Heart left ventricle (tissue), 13 donors: ENCODE results near the gene SBNO1.

ENCODE experiments used
- POLR2A ChIP-seq, 2 donors: fragments of 450-650 bp; IDR thresholded peaks; one replicate each; pipeline ENCODE4 v1.6.1; 2017; ENCODE audit warnings: antibody characterized with exemption in 2 of 2, mild to moderate bottlenecking in 2 of 2, moderate library complexity in 2 of 2
- TF ChIP-seq, protein P1 (sequence below), 12 donors: fragments of 200-600 bp; sonication (generic) in 4 of 12; IDR thresholded peaks; one replicate each; pipeline versions ENCODE4 v1.5.0 to v1.8.0; 2018 to 2022; ENCODE audit warnings: antibody characterized with exemption in 12 of 12, mild to moderate bottlenecking in 5 of 12
- donor health status: ischemic (EF 13 %, LVEDD 7.1; RV severe dilation, severe dysfunction).
- donor health status: DM: no; HTN: yes; CAD: no.
- donor health status: DM: no; HTN: no; CAD: no.
- donor health status: ischemic (EF 25% LVEDD 6.9; RV normal size, moderate dysfunction).
- donor health status: ischemic (EF 25% LVEDD 5.7; RV mildly dilated, moderate dysfunction).
- donor health status: ischemic (EF 35%, LVEDD 5.7; RV mildly dilated, moderate dysfunction).
- donor health status: nonischemic (EF 11% LVEDD 7.7; RV severe dilation, severe dysfunction).
- donor health status: DM: yes; HTN: yes; CAD: no.
- donor health status: PGD.
- donor health status: ischemic (EF 29% LVEDD 5.4; RV normal size, mild dysfunction).
- donor health status: nonischemic (EF 23%, LVEDD 6.1; RV moderate dilation, normal function).

DNA sequence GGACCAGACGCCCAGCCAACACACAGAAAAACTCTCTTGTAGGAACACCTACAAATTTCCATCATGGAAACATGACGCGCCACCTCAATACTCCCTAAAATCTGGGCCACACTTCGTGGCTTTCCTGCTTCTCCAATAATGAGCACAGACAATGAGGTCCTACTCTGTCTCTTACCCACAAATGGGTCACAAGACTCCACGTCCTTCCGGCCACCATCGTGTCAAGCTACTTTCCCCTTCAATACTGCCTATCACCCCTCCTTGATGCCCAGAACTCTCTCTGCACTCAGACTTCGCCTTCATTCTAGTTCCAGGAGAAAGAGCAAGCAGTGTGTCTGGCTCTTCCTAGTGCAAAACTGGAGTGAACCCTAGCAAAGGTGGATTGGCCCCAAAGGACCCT lies 28.1 kb downstream of the SBNO1 start:
- TF ChIP-seq, protein P1, sequence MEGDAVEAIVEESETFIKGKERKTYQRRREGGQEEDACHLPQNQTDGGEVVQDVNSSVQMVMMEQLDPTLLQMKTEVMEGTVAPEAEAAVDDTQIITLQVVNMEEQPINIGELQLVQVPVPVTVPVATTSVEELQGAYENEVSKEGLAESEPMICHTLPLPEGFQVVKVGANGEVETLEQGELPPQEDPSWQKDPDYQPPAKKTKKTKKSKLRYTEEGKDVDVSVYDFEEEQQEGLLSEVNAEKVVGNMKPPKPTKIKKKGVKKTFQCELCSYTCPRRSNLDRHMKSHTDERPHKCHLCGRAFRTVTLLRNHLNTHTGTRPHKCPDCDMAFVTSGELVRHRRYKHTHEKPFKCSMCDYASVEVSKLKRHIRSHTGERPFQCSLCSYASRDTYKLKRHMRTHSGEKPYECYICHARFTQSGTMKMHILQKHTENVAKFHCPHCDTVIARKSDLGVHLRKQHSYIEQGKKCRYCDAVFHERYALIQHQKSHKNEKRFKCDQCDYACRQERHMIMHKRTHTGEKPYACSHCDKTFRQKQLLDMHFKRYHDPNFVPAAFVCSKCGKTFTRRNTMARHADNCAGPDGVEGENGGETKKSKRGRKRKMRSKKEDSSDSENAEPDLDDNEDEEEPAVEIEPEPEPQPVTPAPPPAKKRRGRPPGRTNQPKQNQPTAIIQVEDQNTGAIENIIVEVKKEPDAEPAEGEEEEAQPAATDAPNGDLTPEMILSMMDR (IDR thresholded peaks at IDR 0.05), result no peak
- TF ChIP-seq POLR2A (IDR thresholded peaks at IDR 0.05), result no peak
